Measurements from ENCODE around the gene HORMAD2. TPM values are rescaled to one million over a fixed set of nuclear protein-coding genes. Genes with fewer than 3 reads are reported as not detected.

Gene HORMAD2
- total RNA-seq = not detected in 2 replicates

GRCh38 chr22:30079952-30080533 lies at the start of gene HORMAD2:
TSS of gene HORMAD2 (plus strand) at chr22:30080464. CDS start at chr22:30093953, 13,489 bp downstream.

Other genes with a start within 250 kb of the HORMAD2 start
- gene ASCC2, start 242.2 kb upstream of the HORMAD2 start, total RNA-seq = 18.1 and 51.7 TPM in 2 replicates
- gene MTMR3, start 197.3 kb upstream of the HORMAD2 start, total RNA-seq = 17.2 and 41.7 TPM in 2 replicates
- 0.49 and 2.0 TPM in 2 replicates for gene LIF, start 166.3 kb downstream of the HORMAD2 start, total RNA-seq
- gene OSM, start 186.4 kb downstream of the HORMAD2 start, total RNA-seq = not detected in 2 replicates
- 8.8 and 8.9 TPM in 2 replicates for gene CASTOR1, start 209.0 kb downstream of the HORMAD2 start, total RNA-seq
- gene TBC1D10A, start 246.5 kb downstream of the HORMAD2 start, total RNA-seq = 6.2 and 10.8 TPM in 2 replicates